Esophagus (tissue), 2 donors: ENCODE data around the gene WWC1. TPM values are rescaled to one million over a fixed set of nuclear protein-coding genes. Genes with fewer than 3 reads are reported as not detected.
"Not testable (repeated sequence)": the region's sequence is repeated elsewhere in the genome, so short reads cannot be mapped to it uniquely, and the experiment has no call there.

ENCODE experiments used
- H3K27ac ChIP-seq, 2 donors: one replicate each; pipeline ENCODE4 v1.5.1; 2013; ENCODE audit warnings: low read depth in 2 of 2, mild to moderate bottlenecking in 2 of 2, inconsistent platforms in 1 of 2, low read length in 1 of 2, moderate library complexity in 1 of 2
- H3K27me3 ChIP-seq, 2 donors: one replicate each; pipeline ENCODE4 v1.6.1; 2013; ENCODE audit warnings: low read length in 2 of 2, control low read depth in 1 of 2, mild to moderate bottlenecking in 1 of 2; ENCODE audit not compliant: insufficient read depth in 2 of 2, control insufficient read depth in 1 of 2
- H3K36me3 ChIP-seq, 2 donors: one replicate each; pipeline ENCODE4 v1.6.1; 2013; ENCODE audit warnings: low read length in 1 of 2; ENCODE audit not compliant: control insufficient read depth in 2 of 2, insufficient read depth in 2 of 2
- H3K4me1 ChIP-seq, 2 donors: one replicate each; pipeline ENCODE4 v1.6.1; 2013; ENCODE audit warnings: low read length in 1 of 2; ENCODE audit not compliant: control insufficient read depth in 2 of 2, insufficient read depth in 2 of 2
- H3K4me3 ChIP-seq, 2 donors: one replicate each; pipeline ENCODE4 v1.5.1; 2013; ENCODE audit warnings: low read length in 2 of 2, mild to moderate bottlenecking in 2 of 2, low read depth in 1 of 2, moderate library complexity in 1 of 2
- H3K9me3 ChIP-seq, 2 donors: one replicate each; pipeline ENCODE4 v1.6.1; 2013; ENCODE audit warnings: mild to moderate bottlenecking in 2 of 2, low read depth in 1 of 2, low read length in 1 of 2, moderate library complexity in 1 of 2; ENCODE audit not compliant: control insufficient read depth in 2 of 2, insufficient read depth in 1 of 2
- WGBS, 2 donors: extraction: QIAGEN DNeasy Blood & Tissue Kit; methylation state at CpG; one replicate each; pipeline ENCODE4 v1.1.7; 2013; 5-methylcytosine and 5-hydroxymethylcytosine counted together
- polyA plus RNA-seq, 2 donors: library from polyadenylated mRNA; stranded (reverse); fragments of 200-250 nt; gene quantifications; one replicate each; pipeline ENCODE4 v1.2.3, GENCODE V29; 2013
- donor health status: healthy with polysubstance abuse.
- donor health status: Bipolar disorder and iron deficiency.

WWC1 gene
- polyA plus RNA-seq, 2 donors: 21.7 to 55.2 TPM

- H3K36me3 ChIP-seq: peaks cover 4 to 24% of the 10 kb centered on the region in 2 donors
Observed at GRCh38 chr5:168435340-168435739, 143.9 kb downstream of the WWC1 start.

DNA sequence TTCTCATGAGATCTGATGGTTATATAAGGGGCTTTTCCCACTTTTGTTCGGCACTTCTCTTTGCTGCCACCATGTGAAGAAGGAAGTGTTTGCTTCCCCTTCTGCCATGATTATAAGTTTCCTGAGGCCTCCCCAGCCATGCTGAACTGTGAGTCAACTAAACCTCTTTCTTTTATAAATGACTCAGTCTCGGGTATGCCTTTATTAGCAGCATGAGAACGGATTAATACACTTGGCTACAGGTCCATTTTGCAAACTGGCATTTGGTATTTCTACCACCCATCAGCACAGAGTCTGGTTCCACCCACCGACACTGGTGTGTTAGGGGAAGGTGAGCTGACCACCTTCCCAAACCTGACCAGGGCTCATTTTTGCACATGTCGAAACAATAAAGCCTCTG is 146.9 kb downstream of the WWC1 start:
- Histone ChIP-seq H3K9me3 (peaks cover 0 to 3% of the 10 kb centered on the region in 2 donors), H3K4me3 (no peak overlapping the region), H3K4me1 (no peaks in the 10 kb centered on the region), H3K27me3 (no peaks in the 10 kb centered on the region), H3K36me3 (peaks cover 0 to 19% of the 10 kb centered on the region in 2 donors), H3K27ac (no peak overlapping the region)
- WGBS, 2 donors: 61 to 65% methylated on average over 5 of the region's 5 CpGs

More at GRCh38 chr5:168435340-168435739, 143.9 kb downstream of the WWC1 start:
- not testable (repeated sequence) for H3K27me3 ChIP-seq, H3K27ac ChIP-seq, H3K4me1 ChIP-seq, H3K4me3 ChIP-seq, H3K9me3 ChIP-seq
- WGBS, 2 donors: 90 to 92% methylated on average over 4 of the region's 4 CpGs

- H3K27ac ChIP-seq: no peak overlapping the region
- no peaks in the 10 kb centered on the region for H3K4me1 ChIP-seq
- H3K4me3 ChIP-seq: no peak overlapping the region
- peaks cover 0 to 14% of the 10 kb centered on the region in 2 donors for H3K36me3 ChIP-seq
- H3K9me3 ChIP-seq: peaks cover 0 to 3% of the 10 kb centered on the region in 2 donors
- no peaks in the 10 kb centered on the region for H3K27me3 ChIP-seq
Observed at GRCh38 chr5:168443533-168443932, 152.1 kb downstream of the WWC1 start.

GRCh38 chr5:168443950-168444700 is 152.7 kb downstream of the WWC1 start:
- Histone ChIP-seq H3K4me3 (no peak overlapping the region), H3K36me3 (peaks cover 0 to 14% of the 10 kb centered on the region in 2 donors), H3K9me3 (peaks cover 0 to 3% of the 10 kb centered on the region in 2 donors), H3K27ac (no peak overlapping the region), H3K4me1 (no peaks in the 10 kb centered on the region), H3K27me3 (no peaks in the 10 kb centered on the region)
- 90% methylated on average over 4 of the region's 4 CpGs for WGBS, 2 donors

GRCh38 chr5:168446983-168447619 is 155.7 kb downstream of the WWC1 start:
- WGBS, 2 donors: 86 to 90% methylated on average over 10 of the region's 10 CpGs
- Histone ChIP-seq H3K36me3 (peaks cover 0 to 8% of the 10 kb centered on the region in 2 donors), H3K4me1 (no peaks in the 10 kb centered on the region), H3K9me3 (no peaks in the 10 kb centered on the region), H3K27me3 (no peaks in the 10 kb centered on the region), H3K4me3 (no peak overlapping the region), H3K27ac (no peak overlapping the region)

DNA sequence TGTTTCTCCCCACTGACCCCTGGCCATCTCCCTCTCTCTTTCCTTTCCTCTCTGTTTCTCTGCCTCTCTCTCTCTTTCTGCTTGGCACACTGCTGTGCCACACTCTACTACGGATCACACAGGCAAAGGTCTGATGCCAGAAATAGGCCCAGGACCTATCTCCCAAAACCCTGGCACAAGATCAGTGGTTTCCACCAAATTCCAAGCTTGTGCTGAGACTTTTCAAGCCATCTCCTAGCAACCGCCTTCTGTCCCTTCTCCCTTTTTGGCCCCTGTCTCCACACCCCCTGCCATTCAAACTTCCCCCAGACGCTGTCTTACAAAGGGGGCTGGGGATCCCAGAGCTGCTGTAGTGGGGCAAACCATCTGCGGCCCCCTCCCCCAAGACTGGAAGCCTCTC is 156.4 kb downstream of the WWC1 start:
- H3K36me3 ChIP-seq: peaks cover 0 to 8% of the 10 kb centered on the region in 2 donors

GRCh38 chr5:168449166-168449565 is 157.7 kb downstream of the WWC1 start:
- H3K4me3 ChIP-seq: no peak overlapping the region
- no peaks in the 10 kb centered on the region for H3K9me3 ChIP-seq
- no peak overlapping the region for H3K27ac ChIP-seq
- no peaks in the 10 kb centered on the region for H3K4me1 ChIP-seq
- WGBS, 2 donors: 54 to 70% methylated on average over 2 of the region's 2 CpGs
- peaks cover 0 to 3% of the 10 kb centered on the region in 2 donors for H3K36me3 ChIP-seq
- no peaks in the 10 kb centered on the region for H3K27me3 ChIP-seq

More for the DNA sequence above, 156.4 kb downstream of the WWC1 start:
- no peaks in the 10 kb centered on the region for H3K4me1 ChIP-seq
- H3K27ac ChIP-seq: no peak overlapping the region
- no peaks in the 10 kb centered on the region for H3K9me3 ChIP-seq
- WGBS, 2 donors: 75 to 78% methylated on average over 4 of the region's 4 CpGs
- no peaks in the 10 kb centered on the region for H3K27me3 ChIP-seq
- H3K4me3 ChIP-seq: no peak overlapping the region

GRCh38 chr5:168451565-168451964 is 160.1 kb downstream of the WWC1 start:
- Histone ChIP-seq H3K36me3 (peaks cover 0 to 5% of the 10 kb centered on the region in 2 donors), H3K27me3 (no peaks in the 10 kb centered on the region), H3K9me3 (no peaks in the 10 kb centered on the region), H3K4me3 (no peak overlapping the region), H3K4me1 (peaks cover 0 to 2% of the 10 kb centered on the region in 2 donors), H3K27ac (peak overlapping the region in 1 of 2 donors; percentile 9)
- WGBS, 2 donors: 92 to 93% methylated on average over 3 of the region's 3 CpGs

DNA sequence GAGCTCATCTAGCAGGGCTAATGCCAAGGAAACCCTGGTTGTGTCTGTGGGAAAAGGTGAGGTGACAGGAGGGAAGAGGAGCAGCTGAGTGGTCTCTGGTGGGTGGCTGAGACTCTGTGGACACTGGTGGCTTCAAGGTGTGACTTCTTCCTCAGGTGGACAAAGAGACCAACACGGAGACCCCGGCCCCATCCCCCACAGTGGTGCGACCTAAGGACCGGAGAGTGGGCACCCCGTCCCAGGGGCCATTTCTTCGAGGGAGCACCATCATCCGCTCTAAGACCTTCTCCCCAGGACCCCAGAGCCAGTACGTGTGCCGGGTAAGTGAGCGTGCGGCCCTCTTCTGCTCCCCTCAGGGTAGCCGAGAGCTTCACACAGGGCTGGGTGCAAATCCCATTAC is 163.8 kb downstream of the WWC1 start:
- Histone ChIP-seq H3K9me3 (no peaks in the 10 kb centered on the region), H3K36me3 (peaks cover 0 to 10% of the 10 kb centered on the region in 2 donors)

More for the DNA sequence above, 163.8 kb downstream of the WWC1 start:
- Histone ChIP-seq H3K4me3 (no peak overlapping the region), H3K27ac (no peak overlapping the region), H3K4me1 (peaks cover 0 to 2% of the 10 kb centered on the region in 2 donors), H3K27me3 (no peaks in the 10 kb centered on the region)
- 91 to 95% methylated on average over 12 of the region's 12 CpGs for WGBS, 2 donors
